BJ (cell line): ENCODE data around the gene SCIN. TPM values are rescaled to one million over a fixed set of nuclear protein-coding genes. Genes with fewer than 3 reads are reported as not detected.

Source experiments
- CTCF ChIA-PET: fragments of 350-600 bp; formaldehyde crosslinking; extraction: SDS; loops from one replicate; lab custom pipeline; 2021; ENCODE audit warnings: antibody characterized with exemption, inconsistent platforms; lab: Yijun Ruan, JAX
- POLR2A ChIA-PET: fragments of 300-600 bp; sonication (Branson Sonifier 250); formaldehyde crosslinking; extraction: SDS; loops from one replicate; lab custom pipeline; 2021; ENCODE audit warnings: antibody characterized with exemption; lab: Charles Lee
- DNase-seq: peaks from one replicate; pipeline ENCODE4 v3.0.0-alpha.2; 2011; ENCODE audit warnings: low read depth
- H3K27me3 ChIP-seq: 2 replicates; pipeline ENCODE4 v1.6.0; 2011; ENCODE audit warnings: low read length; ENCODE audit not compliant: control insufficient read depth, insufficient read depth
- H3K36me3 ChIP-seq: 2 replicates; pipeline ENCODE4 v1.5.1; 2011; ENCODE audit warnings: low read length; ENCODE audit not compliant: control insufficient read depth, insufficient read depth
- H3K4me3 ChIP-seq: 2 replicates; pipeline ENCODE4 v1.5.1; 2011; ENCODE audit warnings: low read depth, mild to moderate bottlenecking, control low read depth, low read length
- CTCF ChIP-seq: IDR thresholded peaks from 2 replicates; pipeline ENCODE4 v1.5.1; 2011; ENCODE audit warnings: low read depth, mild to moderate bottlenecking, control low read depth, inconsistent platforms, low read length, moderate library complexity; ENCODE audit not compliant: insufficient read depth
- polyA plus RNA-seq: library from polyadenylated mRNA; depleted of rRNA; stranded (reverse); fragments of >200 nt; gene quantifications from 2 replicates; pipeline ENCODE4 v1.2.3, GENCODE V29; 2011

Gene SCIN
- polyA plus RNA-seq, 1 experiment: 0.06 TPM

- Histone ChIP-seq H3K27me3 (no peaks in the 10 kb centered on the region), H3K36me3 (no peaks in the 10 kb centered on the region), H3K4me3 (no peak overlapping the region)
- TF ChIP-seq CTCF: peak; percentile 53
- no peak for DNase-seq
- CTCF ChIA-PET: interaction anchor here (0.5 to 2.0 kb wide), 8 partner anchors 10 to 588 kb away, joined by 3 to 20 read pairs (median 4); no protein-coding TSS in a partner anchor
- POLR2A ChIA-PET: no interaction called here
Observed at GRCh38 chr7:12674861-12675260, 104.3 kb downstream of the SCIN start.

GRCh38 chr7:12683678-12684585, 113.4 kb downstream of the SCIN start:
- ChIA-PET CTCF (interaction anchor here (0.9 to 5.4 kb wide), 7 partner anchors 9 to 578 kb away, joined by 3 to 74 read pairs (median 11); no protein-coding TSS in a partner anchor), POLR2A (no interaction called here)
- no peak overlapping the region for H3K4me3 ChIP-seq
- peak; percentile 45; the same call in 1 of the 2 replicates for TF ChIP-seq CTCF
- DNase-seq: no peak
- no peaks in the 10 kb centered on the region for H3K36me3 ChIP-seq
- H3K27me3 ChIP-seq: no peaks in the 10 kb centered on the region

- Histone ChIP-seq H3K27me3 (no peaks in the 10 kb centered on the region), H3K36me3 (no peaks in the 10 kb centered on the region), H3K4me3 (no peak overlapping the region)
- POLR2A ChIA-PET: no interaction called here
- no peak for TF ChIP-seq CTCF
- DNase-seq: no peak
- CTCF ChIA-PET: interaction anchor here (0.9 to 5.4 kb wide), 7 partner anchors 9 to 577 kb away, joined by 3 to 74 read pairs (median 11); no protein-coding TSS in a partner anchor
Observed at GRCh38 chr7:12684733-12685132, 114.2 kb downstream of the SCIN start.

- ChIA-PET CTCF (interaction anchor here (0.5 to 5.4 kb wide), 18 partner anchors 10 to 579 kb away, joined by 3 to 74 read pairs (median 5); no protein-coding TSS in a partner anchor), POLR2A (no interaction called here)
- Histone ChIP-seq H3K36me3 (no peaks in the 10 kb centered on the region), H3K4me3 (no peak overlapping the region), H3K27me3 (no peaks in the 10 kb centered on the region)
- no peak for DNase-seq
- peak; percentile 55 for TF ChIP-seq CTCF
Observed at GRCh38 chr7:12685550-12685949, 115.0 kb downstream of the SCIN start.

GRCh38 chr7:12686234-12686890, 115.8 kb downstream of the SCIN start:
- CTCF ChIA-PET: interaction anchor here (0.6 to 5.4 kb wide), 57 partner anchors 11 to 579 kb away, joined by 3 to 74 read pairs (median 4); no protein-coding TSS in a partner anchor
- POLR2A ChIA-PET: interaction anchor here (0.7 to 1.0 kb wide), 3 partner anchors 29 to 180 kb away, joined by 3 to 4 read pairs (median 4); no protein-coding TSS in a partner anchor

More at GRCh38 chr7:12686234-12686890, 115.8 kb downstream of the SCIN start:
- peak; percentile 66 for TF ChIP-seq CTCF
- Histone ChIP-seq H3K27me3 (no peaks in the 10 kb centered on the region), H3K4me3 (peak overlapping the region; percentile 81), H3K36me3 (no peaks in the 10 kb centered on the region)
- peak; percentile 41 for DNase-seq
